Measurements from ENCODE around the gene BIN1.

The BIN1 gene

GRCh38 chr2:127052771-127053691 lies 53.9 kb downstream of the BIN1 start:
- Histone ChIP-seq H3K36me3 (replicated peaks; ENCODE audit: low read depth, low read length) (no peaks in the 10 kb centered on the region), H3K4me2 (ENCODE audit: low read length) (no peak overlapping the region), H3K4me1 (ENCODE audit: low read length) (no peaks in the 10 kb centered on the region), H4K20me1 (ENCODE audit: insufficient read depth, low read length) (no peaks in the 10 kb centered on the region), H3K27ac (ENCODE audit: low read length) (no peak overlapping the region), H2AFZ (ENCODE audit: low read depth, low read length) (no peak overlapping the region), H3K27me3 (ENCODE audit: low read depth, low read length) (no peaks in the 10 kb centered on the region), H3K9me3 (ENCODE audit: insufficient read depth, low read length) (no peaks in the 10 kb centered on the region), H3K9ac (ENCODE audit: low read length) (no peak overlapping the region), H3K79me2 (ENCODE audit: low read length) (no peaks in the 10 kb centered on the region), H3K4me3 (ENCODE audit: low read length) (no peak overlapping the region)
- TF ChIP-seq CTCF (IDR thresholded peaks at IDR 0.05; ENCODE audit: low read depth, low read length) = no peak
- TF ChIP-seq EZH2phosphoT487 (IDR thresholded peaks at IDR 0.05; ENCODE audit: low read depth) = no peak

- H3K9ac ChIP-seq (ENCODE audit: low read length) = no peak overlapping the region
- H3K27me3 ChIP-seq (ENCODE audit: low read depth, low read length) = no peaks in the 10 kb centered on the region
- H3K4me2 ChIP-seq (ENCODE audit: low read length) = no peak overlapping the region
- no peaks in the 10 kb centered on the region for H3K4me1 ChIP-seq (ENCODE audit: low read length)
- H3K27ac ChIP-seq (ENCODE audit: low read length) = no peak overlapping the region
- no peaks in the 10 kb centered on the region for H4K20me1 ChIP-seq (ENCODE audit: insufficient read depth, low read length)
- no peak overlapping the region for H2AFZ ChIP-seq (ENCODE audit: low read depth, low read length)
- TF ChIP-seq EZH2phosphoT487 (IDR thresholded peaks at IDR 0.05; ENCODE audit: low read depth) (no peak), CTCF (IDR thresholded peaks at IDR 0.05; ENCODE audit: low read depth, low read length) (no peak)
- no peaks in the 10 kb centered on the region for H3K79me2 ChIP-seq (ENCODE audit: low read length)
- H3K9me3 ChIP-seq (ENCODE audit: insufficient read depth, low read length) = no peaks in the 10 kb centered on the region
- H3K36me3 ChIP-seq (replicated peaks; ENCODE audit: low read depth, low read length) = no peaks in the 10 kb centered on the region
- no peak overlapping the region for H3K4me3 ChIP-seq (ENCODE audit: low read length)
These were observed 54.7 kb downstream of the BIN1 start for GRCh38 chr2:127052057-127052770.

- no peaks in the 10 kb centered on the region for H4K20me1 ChIP-seq (ENCODE audit: insufficient read depth, low read length)
- H3K4me2 ChIP-seq (ENCODE audit: low read length) = no peak overlapping the region
- no peaks in the 10 kb centered on the region for H3K9me3 ChIP-seq (ENCODE audit: insufficient read depth, low read length)
- no peaks in the 10 kb centered on the region for H3K36me3 ChIP-seq (replicated peaks; ENCODE audit: low read depth, low read length)
- TF ChIP-seq EZH2phosphoT487 (IDR thresholded peaks at IDR 0.05; ENCODE audit: low read depth) (no peak), CTCF (IDR thresholded peaks at IDR 0.05; ENCODE audit: low read depth, low read length) (no peak)
- H3K4me3 ChIP-seq (ENCODE audit: low read length) = no peak overlapping the region
- H3K27me3 ChIP-seq (ENCODE audit: low read depth, low read length) = no peaks in the 10 kb centered on the region
- no peaks in the 10 kb centered on the region for H3K79me2 ChIP-seq (ENCODE audit: low read length)
- no peak overlapping the region for H3K9ac ChIP-seq (ENCODE audit: low read length)
- no peak overlapping the region for H2AFZ ChIP-seq (ENCODE audit: low read depth, low read length)
- H3K4me1 ChIP-seq (ENCODE audit: low read length) = no peaks in the 10 kb centered on the region
- H3K27ac ChIP-seq (ENCODE audit: low read length) = no peak overlapping the region
These were observed 55.6 kb downstream of the BIN1 start for GRCh38 chr2:127051116-127052056.
